Measurements from ENCODE around the gene DNAJB2. TPM values are rescaled to one million over a fixed set of nuclear protein-coding genes. Genes with fewer than 3 reads are reported as not detected.

Gene DNAJB2
- total RNA-seq, 4 donors from 2014 or later: 91.2 to 138 (median 107) TPM

DNA sequence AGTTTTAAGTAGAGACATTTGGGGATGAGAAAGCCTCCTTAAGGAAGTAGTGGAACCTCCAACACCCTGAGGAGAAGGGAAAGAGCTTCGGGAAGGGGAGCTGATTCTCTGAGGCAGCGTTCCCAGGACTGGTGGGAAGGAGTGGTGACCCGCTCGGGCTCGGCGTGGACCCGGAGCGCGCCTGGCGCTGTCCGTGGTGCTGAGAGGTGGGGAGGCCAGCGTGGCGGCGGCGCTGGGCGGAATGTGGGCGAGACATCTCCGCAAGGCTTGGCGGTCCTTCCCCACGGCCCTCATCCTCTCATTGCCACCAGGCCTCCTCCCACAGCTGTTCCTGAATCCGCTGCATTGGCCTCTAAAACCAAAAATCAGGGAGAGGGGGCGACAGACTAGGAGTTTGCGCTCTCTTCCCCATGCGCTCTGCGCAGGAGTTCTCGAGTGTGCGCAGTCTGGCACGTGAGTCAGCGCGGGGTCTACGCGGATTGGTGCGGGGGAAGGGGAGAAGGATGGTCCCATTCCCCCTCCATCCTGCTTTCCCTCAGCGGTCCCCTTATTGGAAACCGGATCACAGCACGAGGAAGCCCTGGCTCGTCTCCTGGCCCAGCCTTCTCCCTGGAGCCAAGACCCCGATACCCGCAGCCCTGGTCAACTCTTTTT is 52.5 kb downstream of the DNAJB2 start:
- TF ChIP-seq, protein P1, sequence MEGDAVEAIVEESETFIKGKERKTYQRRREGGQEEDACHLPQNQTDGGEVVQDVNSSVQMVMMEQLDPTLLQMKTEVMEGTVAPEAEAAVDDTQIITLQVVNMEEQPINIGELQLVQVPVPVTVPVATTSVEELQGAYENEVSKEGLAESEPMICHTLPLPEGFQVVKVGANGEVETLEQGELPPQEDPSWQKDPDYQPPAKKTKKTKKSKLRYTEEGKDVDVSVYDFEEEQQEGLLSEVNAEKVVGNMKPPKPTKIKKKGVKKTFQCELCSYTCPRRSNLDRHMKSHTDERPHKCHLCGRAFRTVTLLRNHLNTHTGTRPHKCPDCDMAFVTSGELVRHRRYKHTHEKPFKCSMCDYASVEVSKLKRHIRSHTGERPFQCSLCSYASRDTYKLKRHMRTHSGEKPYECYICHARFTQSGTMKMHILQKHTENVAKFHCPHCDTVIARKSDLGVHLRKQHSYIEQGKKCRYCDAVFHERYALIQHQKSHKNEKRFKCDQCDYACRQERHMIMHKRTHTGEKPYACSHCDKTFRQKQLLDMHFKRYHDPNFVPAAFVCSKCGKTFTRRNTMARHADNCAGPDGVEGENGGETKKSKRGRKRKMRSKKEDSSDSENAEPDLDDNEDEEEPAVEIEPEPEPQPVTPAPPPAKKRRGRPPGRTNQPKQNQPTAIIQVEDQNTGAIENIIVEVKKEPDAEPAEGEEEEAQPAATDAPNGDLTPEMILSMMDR (IDR thresholded peaks at IDR 0.05): no peak
- TF ChIP-seq POLR2A (IDR thresholded peaks at IDR 0.05) (no peak), POLR2AphosphoS5 (IDR thresholded peaks at IDR 0.05) (no peak), EP300 (IDR thresholded peaks at IDR 0.05) (no peak)
- no peaks in the 10 kb centered on the region for H3K9me3 ChIP-seq
- H3K27ac ChIP-seq: no peak overlapping the region
- no peaks in the 10 kb centered on the region for H3K4me1 ChIP-seq
- no peak overlapping the region for H3K4me3 ChIP-seq
- 14% methylated on average over 39 of the region's 39 CpGs for WGBS
- DNase-seq (ENCODE audit: low spot score in 2 of 2): no peak
- no peaks in the 10 kb centered on the region for H3K36me3 ChIP-seq
- H3K27me3 ChIP-seq: peaks cover 77% of the 10 kb centered on the region

DNA sequence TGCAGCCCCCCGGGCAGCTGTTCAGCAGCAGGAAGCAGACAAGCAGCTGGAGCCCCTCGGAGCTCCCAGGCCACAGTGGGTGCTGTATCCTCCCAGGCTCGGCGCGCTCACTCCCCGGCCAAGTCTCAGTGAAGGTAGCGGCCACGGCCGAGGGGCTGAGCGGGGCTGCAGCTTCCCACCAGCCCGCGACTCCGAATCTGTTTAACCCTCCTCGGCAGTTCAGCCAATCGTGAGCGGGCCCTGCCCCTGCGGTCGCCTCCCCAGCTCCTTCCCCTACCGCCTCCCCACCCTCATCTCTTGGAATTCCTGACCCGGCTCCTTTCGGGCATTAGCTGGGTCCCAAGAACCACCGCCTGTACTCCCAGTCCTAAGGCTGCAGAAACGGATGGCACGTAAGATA is 53.4 kb downstream of the DNAJB2 start, which contains the start of gene RESP18:
Gene RESP18, minus strand, starts transcription at position 203 of the 400 bp plus-strand sequence.
- no peak for DNase-seq (ENCODE audit: low spot score in 2 of 2)
- TF ChIP-seq, protein P1 (IDR thresholded peaks at IDR 0.05): no peak
- TF ChIP-seq POLR2AphosphoS5 (IDR thresholded peaks at IDR 0.05) (no peak), EP300 (IDR thresholded peaks at IDR 0.05) (no peak), POLR2A (IDR thresholded peaks at IDR 0.05) (no peak)
- Histone ChIP-seq H3K36me3 (no peaks in the 10 kb centered on the region), H3K27ac (no peak within 1 kb of the TSS), H3K4me1 (no peaks in the 10 kb centered on the region), H3K9me3 (no peaks in the 10 kb centered on the region), H3K4me3 (no peak within 1 kb of the TSS), H3K27me3 (peaks cover 76% of the 10 kb centered on the region)
- 7% methylated on average over 24 of the region's 24 CpGs for WGBS

DNA sequence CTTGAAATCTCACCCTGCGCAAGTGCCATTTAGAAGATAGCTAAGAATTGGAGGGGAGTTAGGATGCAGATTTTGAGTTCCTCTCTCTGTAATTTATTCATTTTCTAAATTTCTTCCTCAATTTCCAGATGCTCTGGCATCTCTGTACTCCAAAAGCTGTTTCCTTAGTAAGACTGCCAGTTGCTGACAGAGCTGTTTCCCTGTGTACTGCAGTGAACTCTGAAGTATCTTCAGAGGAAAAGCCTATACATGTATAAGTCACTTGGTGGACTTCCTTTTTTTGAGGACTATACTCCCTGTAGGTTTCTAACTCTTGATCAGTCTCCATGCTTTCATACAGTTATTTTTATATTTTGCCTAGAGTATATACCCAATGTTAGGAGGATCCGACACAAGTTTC is 54.9 kb downstream of the DNAJB2 start:
- Histone ChIP-seq H3K36me3 (no peaks in the 10 kb centered on the region), H3K27ac (no peak overlapping the region), H3K9me3 (no peaks in the 10 kb centered on the region), H3K27me3 (peaks cover 65% of the 10 kb centered on the region), H3K4me3 (no peak overlapping the region), H3K4me1 (no peaks in the 10 kb centered on the region)
- 94% methylated on average over 2 of the region's 2 CpGs for WGBS
- DNase-seq (ENCODE audit: low spot score in 2 of 2): no peak
- TF ChIP-seq POLR2AphosphoS5 (IDR thresholded peaks at IDR 0.05): no peak
- TF ChIP-seq POLR2A (IDR thresholded peaks at IDR 0.05): no peak
- TF ChIP-seq, protein P1 (IDR thresholded peaks at IDR 0.05): no peak
- TF ChIP-seq EP300 (IDR thresholded peaks at IDR 0.05): no peak

DNA sequence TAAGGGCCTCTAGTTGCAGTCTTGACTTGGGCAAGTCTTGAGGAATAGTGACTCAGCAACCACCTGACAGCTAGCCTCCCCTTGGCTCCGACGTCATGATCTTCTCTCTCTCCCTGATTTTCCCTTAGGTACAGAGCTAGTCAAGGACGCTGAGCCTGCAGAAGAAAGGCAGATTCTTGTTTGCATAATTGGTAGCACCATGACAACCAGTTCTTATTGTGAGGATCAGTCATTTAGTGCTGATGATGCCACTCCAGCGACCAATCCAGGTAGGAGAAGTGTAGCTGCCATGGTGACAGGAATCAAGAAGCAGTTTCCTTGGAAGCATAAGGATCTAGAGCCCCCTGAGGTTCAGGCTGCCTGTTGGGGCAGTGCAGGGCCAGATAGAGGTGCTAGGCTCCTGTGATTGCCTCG is 56.2 kb downstream of the DNAJB2 start:
- H3K4me3 ChIP-seq: no peak overlapping the region
- DNase-seq (ENCODE audit: low spot score in 2 of 2): no peak
- H3K27me3 ChIP-seq: peaks cover 57% of the 10 kb centered on the region
- H3K9me3 ChIP-seq: no peaks in the 10 kb centered on the region
- TF ChIP-seq POLR2AphosphoS5 (IDR thresholded peaks at IDR 0.05): no peak
- TF ChIP-seq EP300 (IDR thresholded peaks at IDR 0.05): no peak
- TF ChIP-seq, protein P1 (IDR thresholded peaks at IDR 0.05): no peak
- TF ChIP-seq POLR2A (IDR thresholded peaks at IDR 0.05): no peak
- H3K36me3 ChIP-seq: no peaks in the 10 kb centered on the region
- H3K27ac ChIP-seq: no peak overlapping the region
- WGBS: 53% methylated on average over 5 of the region's 5 CpGs
- no peaks in the 10 kb centered on the region for H3K4me1 ChIP-seq

Other genes with a start within 250 kb of the DNAJB2 start
- gene CFAP65, start 237.8 kb upstream of the DNAJB2 start, total RNA-seq: not detected
- gene IHH, start 218.4 kb upstream of the DNAJB2 start, total RNA-seq: under 1 TPM in 2 of 4 donors, not detected in 2; 0.23 to 0.30 TPM
- 10 to 100 TPM; 15.7 to 19.2 (median 18.3) TPM for gene NHEJ1, start 118.6 kb upstream of the DNAJB2 start, total RNA-seq
- 10 to 100 TPM in 1 of 4 donors, 1 to 10 TPM in 3; 2.4 to 12.6 (median 3.2) TPM for gene SLC23A3, start 109.3 kb upstream of the DNAJB2 start, total RNA-seq
- gene CNPPD1, start 102.4 kb upstream of the DNAJB2 start, total RNA-seq: 10 to 100 TPM; 44.9 to 70.3 (median 53.0) TPM
- gene RETREG2, start 101.1 kb upstream of the DNAJB2 start, total RNA-seq: 100 to 1,000 TPM in 2 of 4 donors, 10 to 100 TPM in 2; 61.0 to 106 (median 91.9) TPM
- gene ZFAND2B, start 72.6 kb upstream of the DNAJB2 start, total RNA-seq: 10 to 100 TPM; 48.1 to 84.7 (median 64.4) TPM
- gene ABCB6, start 60.4 kb upstream of the DNAJB2 start, total RNA-seq: 10 to 100 TPM; 16.3 to 24.0 (median 20.7) TPM
- 10 to 100 TPM; 60.3 to 83.9 (median 64.6) TPM for gene ATG9A, start 49.7 kb upstream of the DNAJB2 start, total RNA-seq
- 100 to 1,000 TPM in 1 of 4 donors, 10 to 100 TPM in 3; 38.6 to 252 (median 61.7) TPM for gene ANKZF1, start 49.6 kb upstream of the DNAJB2 start, total RNA-seq
- gene GLB1L, start 33.9 kb upstream of the DNAJB2 start, total RNA-seq: 1 to 10 TPM; 2.5 to 9.8 (median 5.4) TPM
- 10 to 100 TPM; 10.9 to 22.9 (median 16.1) TPM for gene STK16, start 33.9 kb upstream of the DNAJB2 start, total RNA-seq
- gene TUBA4B, start 26.1 kb upstream of the DNAJB2 start, total RNA-seq: not detected
- 100 to 1,000 TPM; 194 to 530 (median 394) TPM for gene TUBA4A, start 25.4 kb upstream of the DNAJB2 start, total RNA-seq
- gene PTPRN, start 30.0 kb downstream of the DNAJB2 start, total RNA-seq: not detected
- gene RESP18, start 53.4 kb downstream of the DNAJB2 start, total RNA-seq: not detected
- 100 to 1,000 TPM in 1 of 4 donors, 10 to 100 TPM in 3; 66.6 to 104 (median 70.5) TPM for gene DNPEP, start 108.5 kb downstream of the DNAJB2 start, total RNA-seq
- 100 to 1,000 TPM in 1 of 4 donors, 10 to 100 TPM in 3; 11.4 to 100 (median 35.6) TPM for gene DES, start 139.0 kb downstream of the DNAJB2 start, total RNA-seq
- 10 to 100 TPM in 1 of 4 donors, 1 to 10 TPM in 3; 6.5 to 17.2 (median 6.7) TPM for gene SPEG, start 155.5 kb downstream of the DNAJB2 start, total RNA-seq
- 10 to 100 TPM; 18.3 to 31.3 (median 22.3) TPM for gene GMPPA, start 219.5 kb downstream of the DNAJB2 start, total RNA-seq
- not detected for gene ASIC4, start 235.1 kb downstream of the DNAJB2 start, total RNA-seq

Measured in suprapubic skin (tissue), 4 donors.